K562 (cell line): Measurements from ENCODE around the gene CABP2. TPM values are rescaled to one million over a fixed set of nuclear protein-coding genes. Genes with fewer than 3 reads are reported as not detected.

Source experiments
- CBFA2T2 ChIP-seq: fragments of 450-650 bp; conservative IDR thresholded peaks from 2 replicates; pipeline ENCODE4 v1.6.1; 2017; ENCODE audit warnings: mild to moderate bottlenecking
- CCNT2 ChIP-seq: IDR thresholded peaks from 2 replicates; pipeline ENCODE4 v1.6.1; 2011; ENCODE audit warnings: borderline replicate concordance, low read depth, mild to moderate bottlenecking, moderate library complexity, mixed read lengths, low read length; ENCODE audit not compliant: insufficient read length; ENCODE audit errors: extremely low read depth
- DACH1 ChIP-seq: fragments of 450-650 bp; IDR thresholded peaks from 2 replicates; pipeline ENCODE4 v1.6.1; 2018; ENCODE audit not compliant: partially characterized antibody
- MAZ ChIP-seq, 2 experiments: fragments of 450-650 bp in 1 of 2; sonication (generic) in 1 of 2; formaldehyde crosslinking; IDR thresholded peaks in 1 of 2; conservative IDR thresholded peaks in 1 of 2; 2 replicates each; pipeline versions ENCODE4 v1.4.0 to v1.5.0; 2020; ENCODE audit warnings: mild to moderate bottlenecking in 1 of 2, missing genetic modification reagents in 1 of 2
- MEF2A ChIP-seq: IDR thresholded peaks from 2 replicates; pipeline ENCODE4 v1.6.1; 2011; ENCODE audit warnings: low read depth, mild to moderate bottlenecking, low read length, moderate library complexity; ENCODE audit not compliant: control insufficient read depth
- NFIC ChIP-seq: fragments of 450-650 bp; IDR thresholded peaks from 2 replicates; pipeline ENCODE4 v1.6.1; 2017; ENCODE audit warnings: mild to moderate bottlenecking, inconsistent platforms
- RBM39 ChIP-seq: fragments of 200-400 bp; formaldehyde crosslinking; optimal IDR thresholded peaks from 2 replicates; pipeline ENCODE3; 2018; ENCODE audit warnings: low read depth, low read length
- RFX7 ChIP-seq: fragments of 250-450 bp; sonication (Bioruptor Pico); IDR thresholded peaks from 2 replicates; pipeline ENCODE4 v1.5.1; 2021; ENCODE audit warnings: mild to moderate bottlenecking
- SMARCE1 ChIP-seq: fragments of 450-650 bp; IDR thresholded peaks from 2 replicates; pipeline ENCODE4 v1.7.1; 2016; ENCODE audit warnings: mild to moderate bottlenecking
- SNIP1 ChIP-seq: fragments of 450-650 bp; IDR thresholded peaks from 2 replicates; pipeline ENCODE4 v1.7.1; 2017; ENCODE audit warnings: low read depth, mild to moderate bottlenecking
- TSC22D4 ChIP-seq: fragments of 450-650 bp; IDR thresholded peaks from 2 replicates; pipeline ENCODE4 v1.6.1; 2016; ENCODE audit warnings: missing genetic modification characterization, missing biosample characterization, control low read depth
- ZFP1 ChIP-seq: fragments of 450-650 bp; formaldehyde crosslinking; IDR thresholded peaks from 2 replicates; pipeline ENCODE4 v1.4.0; 2020; ENCODE audit warnings: mild to moderate bottlenecking, mixed read lengths
- ZKSCAN8 ChIP-seq: fragments of 200-800 bp; sonication (Bioruptor generic); IDR thresholded peaks from 2 replicates; pipeline ENCODE4 v1.6.1; 2016; ENCODE audit warnings: missing genetic modification characterization, missing compliant biosample characterization
- polyA plus RNA-seq, 8 experiments: library from polyadenylated mRNA; depleted of rRNA in 4 of 8; stranded (reverse) in 5 of 8; unstranded in 3 of 8; fragments of >200 nt; fragmentation: Nextera tagmentation in 2 of 8; fragmentation: Illumina TruSeq in 1 of 8; extraction: Ambion mirVana in 2 of 8; extraction: Trizol in 1 of 8; gene quantifications; 2 replicates each; pipeline versions ENCODE4 v1.2.1 to v1.2.3, GENCODE V29; 2011 to 2014; ENCODE audit warnings: inconsistent platforms in 1 of 8, missing spikeins in 1 of 8
- total RNA-seq, 7 experiments: library from RNA; depleted of rRNA in 6 of 7; stranded (reverse); fragments of >200 nt in 6 of 7; fragmentation: Illumina TruSeq in 2 of 7; extraction: Trizol in 2 of 7; gene quantifications; 2 replicates each; pipeline versions ENCODE4 v1.2.1 to v1.2.3, GENCODE V29; 2011 to 2021; ENCODE audit warnings: low replicate concordance in 1 of 7
- TF ChIP-seq, protein P1 (sequence below): fragments of 250-450 bp; sonication (Bioruptor Pico); IDR thresholded peaks from 2 replicates; pipeline ENCODE4 v1.4.0; 2020; ENCODE audit warnings: mild to moderate bottlenecking, moderate library complexity
- TF ChIP-seq, protein P2 (sequence below): fragments of 450-650 bp; IDR thresholded peaks from 2 replicates; pipeline ENCODE4 v1.6.1; 2017; ENCODE audit warnings: antibody characterized with exemption, mild to moderate bottlenecking
- TF ChIP-seq, protein P3 (sequence below): IDR thresholded peaks from 2 replicates; pipeline ENCODE4 v1.6.1; 2011; ENCODE audit not compliant: insufficient read length; ENCODE audit errors: extremely low read depth

CABP2 gene
- total and polyA plus RNA-seq, 9 of the 15 experiments (the other 6 are each of a cell fraction or from before 2014, with no cell fraction given) = not detected

DNA sequence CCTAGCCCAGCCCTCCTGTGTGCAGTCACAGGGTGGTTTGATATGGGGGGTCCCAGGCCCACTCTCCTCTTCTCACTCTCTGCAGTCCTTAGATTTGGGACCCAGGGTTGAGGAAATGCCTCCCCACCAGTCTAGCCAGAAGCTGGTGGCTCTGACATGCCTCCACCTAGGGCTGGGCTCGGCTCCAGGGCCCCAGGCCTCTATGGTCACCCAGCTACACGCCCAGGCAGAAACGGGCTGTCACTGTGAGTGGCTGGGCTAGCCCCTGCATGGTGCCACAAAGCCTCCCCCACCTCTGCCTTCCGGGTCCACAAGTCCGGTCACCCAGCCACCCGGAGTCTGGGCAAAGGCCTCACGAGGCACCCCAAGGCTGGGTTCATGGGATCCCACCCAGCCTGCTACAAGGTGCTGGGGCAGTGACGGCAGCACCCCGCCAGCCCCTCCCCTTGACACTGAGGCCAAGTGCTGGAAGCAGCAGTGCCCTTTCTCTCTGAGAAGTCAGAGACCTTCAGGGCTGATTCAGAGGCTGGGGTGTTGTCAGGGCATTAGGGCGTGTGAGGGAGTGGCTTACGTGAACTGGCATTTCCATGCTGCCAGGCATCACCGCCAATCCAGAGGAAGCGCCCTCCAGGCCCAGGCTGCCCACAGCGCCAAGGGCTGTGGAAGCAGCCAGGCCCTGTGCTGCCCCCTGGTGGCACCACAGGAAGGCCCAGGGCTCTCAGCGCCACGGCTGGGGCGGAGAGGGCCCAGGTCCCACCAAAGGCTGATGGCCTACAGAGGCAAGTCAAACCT, 17.4 kb downstream of the CABP2 start (continued):
- TF ChIP-seq ZKSCAN8 (CRISPR knock-in tag) (no peak), RBM39 (no peak), SNIP1 (no peak), CCNT2 (no peak), TSC22D4 (tag) (no peak), ZFP1 (no peak), SMARCE1 (no peak), MAZ (CRISPR knock-in tag; conservative IDR thresholded peaks at IDR 0.05 in 1 of 2, IDR thresholded peaks at IDR 0.05 in 1 of 2) (peak; percentile 59 to 80), CBFA2T2 (no peak), NFIC (peak; percentile 31; the same call in 1 of the 2 replicates), RFX7 (CRISPR knock-in tag) (no peak), DACH1 (no peak), MEF2A (no peak)
- TF ChIP-seq, protein P1, sequence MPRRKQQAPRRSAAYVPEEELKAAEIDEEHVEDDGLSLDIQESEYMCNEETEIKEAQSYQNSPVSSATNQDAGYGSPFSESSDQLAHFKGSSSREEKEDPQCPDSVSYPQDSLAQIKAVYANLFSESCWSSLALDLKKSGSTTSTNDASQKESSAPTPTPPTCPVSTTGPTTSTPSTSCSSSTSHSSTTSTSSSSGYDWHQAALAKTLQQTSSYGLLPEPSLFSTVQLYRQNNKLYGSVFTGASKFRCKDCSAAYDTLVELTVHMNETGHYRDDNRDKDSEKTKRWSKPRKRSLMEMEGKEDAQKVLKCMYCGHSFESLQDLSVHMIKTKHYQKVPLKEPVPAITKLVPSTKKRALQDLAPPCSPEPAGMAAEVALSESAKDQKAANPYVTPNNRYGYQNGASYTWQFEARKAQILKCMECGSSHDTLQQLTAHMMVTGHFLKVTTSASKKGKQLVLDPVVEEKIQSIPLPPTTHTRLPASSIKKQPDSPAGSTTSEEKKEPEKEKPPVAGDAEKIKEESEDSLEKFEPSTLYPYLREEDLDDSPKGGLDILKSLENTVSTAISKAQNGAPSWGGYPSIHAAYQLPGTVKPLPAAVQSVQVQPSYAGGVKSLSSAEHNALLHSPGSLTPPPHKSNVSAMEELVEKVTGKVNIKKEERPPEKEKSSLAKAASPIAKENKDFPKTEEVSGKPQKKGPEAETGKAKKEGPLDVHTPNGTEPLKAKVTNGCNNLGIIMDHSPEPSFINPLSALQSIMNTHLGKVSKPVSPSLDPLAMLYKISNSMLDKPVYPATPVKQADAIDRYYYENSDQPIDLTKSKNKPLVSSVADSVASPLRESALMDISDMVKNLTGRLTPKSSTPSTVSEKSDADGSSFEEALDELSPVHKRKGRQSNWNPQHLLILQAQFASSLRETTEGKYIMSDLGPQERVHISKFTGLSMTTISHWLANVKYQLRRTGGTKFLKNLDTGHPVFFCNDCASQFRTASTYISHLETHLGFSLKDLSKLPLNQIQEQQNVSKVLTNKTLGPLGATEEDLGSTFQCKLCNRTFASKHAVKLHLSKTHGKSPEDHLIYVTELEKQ (CRISPR knock-in tag) = no peak
- TF ChIP-seq, protein P2, sequence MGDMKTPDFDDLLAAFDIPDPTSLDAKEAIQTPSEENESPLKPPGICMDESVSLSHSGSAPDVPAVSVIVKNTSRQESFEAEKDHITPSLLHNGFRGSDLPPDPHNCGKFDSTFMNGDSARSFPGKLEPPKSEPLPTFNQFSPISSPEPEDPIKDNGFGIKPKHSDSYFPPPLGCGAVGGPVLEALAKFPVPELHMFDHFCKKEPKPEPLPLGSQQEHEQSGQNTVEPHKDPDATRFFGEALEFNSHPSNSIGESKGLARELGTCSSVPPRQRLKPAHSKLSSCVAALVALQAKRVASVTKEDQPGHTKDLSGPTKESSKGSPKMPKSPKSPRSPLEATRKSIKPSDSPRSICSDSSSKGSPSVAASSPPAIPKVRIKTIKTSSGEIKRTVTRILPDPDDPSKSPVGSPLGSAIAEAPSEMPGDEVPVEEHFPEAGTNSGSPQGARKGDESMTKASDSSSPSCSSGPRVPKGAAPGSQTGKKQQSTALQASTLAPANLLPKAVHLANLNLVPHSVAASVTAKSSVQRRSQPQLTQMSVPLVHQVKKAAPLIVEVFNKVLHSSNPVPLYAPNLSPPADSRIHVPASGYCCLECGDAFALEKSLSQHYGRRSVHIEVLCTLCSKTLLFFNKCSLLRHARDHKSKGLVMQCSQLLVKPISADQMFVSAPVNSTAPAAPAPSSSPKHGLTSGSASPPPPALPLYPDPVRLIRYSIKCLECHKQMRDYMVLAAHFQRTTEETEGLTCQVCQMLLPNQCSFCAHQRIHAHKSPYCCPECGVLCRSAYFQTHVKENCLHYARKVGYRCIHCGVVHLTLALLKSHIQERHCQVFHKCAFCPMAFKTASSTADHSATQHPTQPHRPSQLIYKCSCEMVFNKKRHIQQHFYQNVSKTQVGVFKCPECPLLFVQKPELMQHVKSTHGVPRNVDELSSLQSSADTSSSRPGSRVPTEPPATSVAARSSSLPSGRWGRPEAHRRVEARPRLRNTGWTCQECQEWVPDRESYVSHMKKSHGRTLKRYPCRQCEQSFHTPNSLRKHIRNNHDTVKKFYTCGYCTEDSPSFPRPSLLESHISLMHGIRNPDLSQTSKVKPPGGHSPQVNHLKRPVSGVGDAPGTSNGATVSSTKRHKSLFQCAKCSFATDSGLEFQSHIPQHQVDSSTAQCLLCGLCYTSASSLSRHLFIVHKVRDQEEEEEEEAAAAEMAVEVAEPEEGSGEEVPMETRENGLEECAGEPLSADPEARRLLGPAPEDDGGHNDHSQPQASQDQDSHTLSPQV = peak; percentile 91
- TF ChIP-seq, protein P3, sequence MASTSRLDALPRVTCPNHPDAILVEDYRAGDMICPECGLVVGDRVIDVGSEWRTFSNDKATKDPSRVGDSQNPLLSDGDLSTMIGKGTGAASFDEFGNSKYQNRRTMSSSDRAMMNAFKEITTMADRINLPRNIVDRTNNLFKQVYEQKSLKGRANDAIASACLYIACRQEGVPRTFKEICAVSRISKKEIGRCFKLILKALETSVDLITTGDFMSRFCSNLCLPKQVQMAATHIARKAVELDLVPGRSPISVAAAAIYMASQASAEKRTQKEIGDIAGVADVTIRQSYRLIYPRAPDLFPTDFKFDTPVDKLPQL = no peak
